Type B pancreatic cell (in vitro differentiated cells): ENCODE results near the gene BOC. TPM values are rescaled to one million over a fixed set of nuclear protein-coding genes. Genes with fewer than 3 reads are reported as not detected.

Experiments
- DNase-seq: peaks from one replicate; pipeline ENCODE4 v3.0.0; 2021; ENCODE audit warnings: mixed read lengths; ENCODE audit not compliant: unreplicated experiment; ENCODE audit errors: extremely low spot score
- H3K27ac Mint-ChIP-seq: 2 replicates; pipeline ENCODE4 v1.8.0; 2021; ENCODE audit warnings: mild to moderate bottlenecking, mixed read lengths
- H3K27me3 Mint-ChIP-seq: 2 replicates; pipeline ENCODE4 v1.8.0; 2021; ENCODE audit warnings: mixed read lengths
- H3K36me3 Mint-ChIP-seq: 2 replicates; pipeline ENCODE4 v1.8.0; 2021; ENCODE audit warnings: mixed read lengths
- H3K4me1 Mint-ChIP-seq: one replicate; pipeline ENCODE4 v1.8.0; 2021; ENCODE audit warnings: mixed read lengths; ENCODE audit not compliant: unreplicated experiment
- H3K4me3 Mint-ChIP-seq: 2 replicates; pipeline ENCODE4 v1.8.0; 2021; ENCODE audit warnings: mild to moderate bottlenecking, mixed read lengths
- H3K9me3 Mint-ChIP-seq: 2 replicates; pipeline ENCODE4 v1.8.0; 2021; ENCODE audit warnings: mixed read lengths
- total RNA-seq: library from RNA; stranded (reverse); gene quantifications from 2 replicates; pipeline ENCODE4 v1.2.1, GENCODE V29; 2021; ENCODE audit warnings: low replicate concordance
- TF ChIP-seq, protein P1 (sequence below): fragments of 200-600 bp; sonication (generic); conservative IDR thresholded peaks from 2 replicates; pipeline ENCODE4 v1.5.0; 2021; ENCODE audit warnings: antibody characterized with exemption, mild to moderate bottlenecking

BOC gene
- total RNA-seq, 1 donor from 2014 or later, result 219 TPM

DNA sequence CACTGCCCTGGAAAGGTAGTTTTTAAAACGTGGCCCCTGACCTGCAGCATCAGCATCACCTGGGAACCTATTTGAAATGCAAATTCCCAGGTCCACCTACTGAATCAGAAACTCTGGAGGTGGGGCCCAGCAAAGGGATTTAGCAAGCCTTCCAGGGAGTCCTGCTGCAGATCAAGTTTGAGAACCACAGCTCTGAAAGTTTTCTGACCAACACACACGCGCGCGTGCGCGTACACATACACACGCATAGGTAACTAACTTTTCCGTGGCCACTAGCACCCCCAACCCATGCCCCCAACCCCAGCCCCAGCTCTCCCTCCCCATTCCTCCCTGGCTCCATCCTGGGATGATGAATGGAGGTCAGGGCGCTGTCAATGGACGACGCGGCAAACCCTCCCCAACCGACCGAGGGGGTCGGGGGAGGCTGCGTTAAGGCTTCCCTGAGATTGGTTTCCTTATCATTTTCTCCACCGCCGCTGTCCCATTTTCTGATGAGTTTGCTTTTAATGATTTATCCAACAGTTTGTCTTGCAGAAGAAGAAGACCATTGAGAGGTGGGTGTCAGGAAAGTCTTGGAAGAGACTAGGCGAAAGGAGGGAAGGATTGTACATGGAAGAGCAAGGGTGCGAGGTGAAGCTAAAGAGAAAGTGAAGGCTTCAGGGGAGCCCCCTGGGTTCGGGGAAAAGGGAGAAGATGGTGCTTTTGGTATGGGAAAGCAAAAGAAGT lies 590 bp upstream of the BOC start:
- peaks cover 26% of the 10 kb centered on the region for H3K36me3 Mint-ChIP-seq
- TF ChIP-seq, protein P1, sequence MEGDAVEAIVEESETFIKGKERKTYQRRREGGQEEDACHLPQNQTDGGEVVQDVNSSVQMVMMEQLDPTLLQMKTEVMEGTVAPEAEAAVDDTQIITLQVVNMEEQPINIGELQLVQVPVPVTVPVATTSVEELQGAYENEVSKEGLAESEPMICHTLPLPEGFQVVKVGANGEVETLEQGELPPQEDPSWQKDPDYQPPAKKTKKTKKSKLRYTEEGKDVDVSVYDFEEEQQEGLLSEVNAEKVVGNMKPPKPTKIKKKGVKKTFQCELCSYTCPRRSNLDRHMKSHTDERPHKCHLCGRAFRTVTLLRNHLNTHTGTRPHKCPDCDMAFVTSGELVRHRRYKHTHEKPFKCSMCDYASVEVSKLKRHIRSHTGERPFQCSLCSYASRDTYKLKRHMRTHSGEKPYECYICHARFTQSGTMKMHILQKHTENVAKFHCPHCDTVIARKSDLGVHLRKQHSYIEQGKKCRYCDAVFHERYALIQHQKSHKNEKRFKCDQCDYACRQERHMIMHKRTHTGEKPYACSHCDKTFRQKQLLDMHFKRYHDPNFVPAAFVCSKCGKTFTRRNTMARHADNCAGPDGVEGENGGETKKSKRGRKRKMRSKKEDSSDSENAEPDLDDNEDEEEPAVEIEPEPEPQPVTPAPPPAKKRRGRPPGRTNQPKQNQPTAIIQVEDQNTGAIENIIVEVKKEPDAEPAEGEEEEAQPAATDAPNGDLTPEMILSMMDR, result no peak
- H3K27me3 Mint-ChIP-seq, result peaks cover 20% of the 10 kb centered on the region
- no peak for DNase-seq
- peak overlapping the region; percentile 85 for H3K27ac Mint-ChIP-seq
- peak overlapping the region; percentile 96 for H3K4me3 Mint-ChIP-seq
- H3K4me1 Mint-ChIP-seq, result peaks cover 72% of the 10 kb centered on the region
- no peaks in the 10 kb centered on the region for H3K9me3 Mint-ChIP-seq

DNA sequence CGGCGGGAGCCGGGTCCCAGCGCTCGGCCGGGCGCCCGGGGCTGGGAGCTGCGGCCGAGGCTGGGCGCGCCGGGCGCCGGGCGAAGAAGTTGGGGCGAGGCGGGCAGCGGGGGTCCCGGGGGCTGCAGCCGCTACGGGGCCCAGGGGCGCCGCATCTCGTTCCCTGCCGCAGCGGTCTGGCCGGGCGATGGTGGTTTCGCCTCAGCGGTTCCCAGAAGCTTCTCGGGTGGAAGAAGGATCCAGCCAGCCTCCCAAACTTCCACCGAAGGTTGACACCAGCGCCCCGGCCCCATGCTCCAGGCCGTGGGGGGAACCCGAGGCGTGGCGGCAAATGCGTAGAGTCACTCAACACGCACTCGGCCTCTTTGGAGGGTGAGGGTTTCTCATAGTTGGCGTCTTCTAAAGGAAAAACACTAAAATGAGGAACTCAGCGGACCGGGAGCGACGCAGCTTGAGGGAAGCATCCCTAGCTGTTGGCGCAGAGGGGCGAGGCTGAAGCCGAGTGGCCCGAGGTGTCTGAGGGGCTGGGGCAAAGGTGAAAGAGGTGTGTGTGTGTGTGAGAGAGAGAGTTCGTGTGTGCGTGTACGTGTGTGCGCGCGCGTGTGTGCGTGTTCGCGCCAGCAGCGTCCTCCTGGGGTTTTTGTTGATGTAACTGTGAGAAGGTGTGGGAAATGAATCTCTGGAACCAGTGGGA lies 940 bp downstream of the BOC start:
- peaks cover 38% of the 10 kb centered on the region for H3K36me3 Mint-ChIP-seq
- peak overlapping the region; percentile 81 for H3K27ac Mint-ChIP-seq
- H3K9me3 Mint-ChIP-seq, result no peaks in the 10 kb centered on the region
- H3K27me3 Mint-ChIP-seq, result peaks cover 21% of the 10 kb centered on the region
- DNase-seq, result no peak
- H3K4me3 Mint-ChIP-seq, result peak overlapping the region; percentile 97
- TF ChIP-seq, protein P1, result no peak
- peaks cover 70% of the 10 kb centered on the region for H3K4me1 Mint-ChIP-seq

DNA sequence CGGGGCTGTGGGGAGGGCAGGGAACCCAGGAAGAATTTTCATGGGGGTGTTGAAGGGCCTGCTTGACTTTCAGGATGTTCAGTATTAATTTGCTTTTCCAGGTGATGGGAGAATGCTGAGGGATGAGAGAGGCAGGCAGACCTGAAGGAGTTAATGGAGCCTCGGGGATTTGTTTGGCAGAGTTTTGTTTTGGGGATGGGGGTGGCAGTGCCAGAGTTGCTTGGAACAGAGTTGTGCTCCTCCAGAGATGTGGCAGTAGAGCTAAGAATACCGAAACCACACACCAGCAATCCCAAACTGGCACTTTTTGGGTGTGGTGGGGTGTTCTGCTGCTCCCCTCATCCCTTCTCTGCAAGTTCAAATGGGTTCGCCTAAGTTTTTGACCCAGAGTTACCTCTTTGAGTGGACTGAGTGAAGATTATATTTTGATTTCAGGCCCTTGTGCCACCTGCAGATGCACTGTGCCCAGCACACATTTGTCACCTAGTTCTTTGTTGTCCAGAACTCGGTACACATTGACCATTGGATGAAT lies 1.6 kb downstream of the BOC start:
- no peak for DNase-seq
- Mint-ChIP-seq H3K27me3 (peaks cover 21% of the 10 kb centered on the region), H3K4me1 (peaks cover 69% of the 10 kb centered on the region), H3K27ac (peak overlapping the region; percentile 81), H3K9me3 (no peaks in the 10 kb centered on the region), H3K4me3 (peak overlapping the region; percentile 97), H3K36me3 (peaks cover 44% of the 10 kb centered on the region)
- TF ChIP-seq, protein P1, result no peak

DNA sequence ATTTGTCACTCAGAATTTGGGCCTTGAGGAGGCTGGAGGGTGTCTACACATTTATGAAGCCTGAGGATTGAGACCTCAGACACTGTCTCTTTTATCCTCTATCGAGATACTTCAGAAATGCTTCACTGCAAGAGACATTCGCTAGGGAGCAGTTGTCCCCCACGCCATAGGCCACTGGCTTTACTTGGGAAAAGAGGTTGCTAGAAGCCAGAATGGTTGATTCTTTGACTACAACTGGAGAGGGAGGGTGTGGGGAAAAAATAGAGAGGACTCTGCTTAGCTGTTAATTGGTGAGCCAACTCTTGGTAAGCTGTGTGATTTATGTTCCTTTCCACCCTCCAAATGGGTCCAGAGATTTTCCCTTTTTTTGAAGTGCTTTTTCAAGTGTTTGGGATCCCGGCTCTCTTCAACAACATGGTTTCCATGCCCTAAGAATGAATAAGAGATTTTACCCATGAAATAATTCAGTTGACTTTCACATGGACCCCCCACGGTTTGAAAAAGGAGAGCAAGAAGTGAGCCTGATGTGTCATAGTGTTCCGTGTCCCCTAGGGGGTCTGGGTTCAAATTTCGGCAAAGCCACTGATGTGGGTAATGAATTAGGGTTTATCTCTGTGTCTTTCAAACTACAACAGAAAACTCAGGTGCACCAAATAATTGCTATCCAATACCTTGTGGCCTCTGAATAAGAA lies 2.7 kb downstream of the BOC start:
- TF ChIP-seq, protein P1, result peak; percentile 59
- DNase-seq, result no peak
- peaks cover 70% of the 10 kb centered on the region for H3K4me1 Mint-ChIP-seq
- peaks cover 54% of the 10 kb centered on the region for H3K36me3 Mint-ChIP-seq
- peak overlapping the region; percentile 97 for H3K4me3 Mint-ChIP-seq
- no peaks in the 10 kb centered on the region for H3K9me3 Mint-ChIP-seq
- H3K27me3 Mint-ChIP-seq, result peaks cover 18% of the 10 kb centered on the region
- peak overlapping the region; percentile 35 for H3K27ac Mint-ChIP-seq

DNA sequence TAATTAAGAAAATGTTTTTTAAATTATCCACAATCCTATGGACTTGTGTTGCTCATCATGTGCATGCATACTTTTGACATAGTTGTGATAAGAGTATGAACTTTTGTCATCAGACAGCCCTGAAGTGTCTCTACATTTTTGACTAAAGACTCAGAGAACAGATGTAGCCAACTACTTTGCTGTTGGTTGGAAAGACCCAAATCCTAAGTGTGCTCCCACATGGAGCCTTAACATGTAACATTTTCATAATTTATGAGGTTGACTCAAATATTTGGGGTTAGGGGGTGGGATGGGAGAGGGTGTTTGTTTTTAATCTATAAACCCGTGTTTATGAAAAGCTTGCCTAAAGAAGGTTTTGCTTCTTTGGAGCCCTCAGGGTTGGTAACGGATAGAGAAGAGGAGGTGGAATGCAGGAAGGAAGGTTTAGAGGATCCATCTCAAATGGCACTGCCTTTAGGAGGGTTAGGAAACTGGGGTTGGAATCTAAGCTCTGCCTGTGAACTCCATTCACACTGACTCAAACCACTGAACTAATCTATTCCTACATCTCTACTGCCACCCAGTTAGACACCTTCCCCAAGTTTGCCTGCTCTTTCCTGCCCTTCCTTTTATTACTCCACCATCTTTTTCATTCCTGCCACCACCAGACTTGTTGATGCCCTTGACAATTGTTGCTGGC lies 3.7 kb downstream of the BOC start:
- peaks cover 58% of the 10 kb centered on the region for H3K36me3 Mint-ChIP-seq
- H3K9me3 Mint-ChIP-seq, result no peaks in the 10 kb centered on the region
- H3K27ac Mint-ChIP-seq, result peak overlapping the region; percentile 41
- TF ChIP-seq, protein P1, result no peak
- H3K4me1 Mint-ChIP-seq, result peaks cover 70% of the 10 kb centered on the region
- H3K27me3 Mint-ChIP-seq, result peaks cover 14% of the 10 kb centered on the region
- peak overlapping the region; percentile 97 for H3K4me3 Mint-ChIP-seq
- no peak for DNase-seq
